ENCODE data around the gene CWC15.
A peak's percentile ranks its signal among the peaks of the same experiment; 100 is the strongest.

CWC15 gene

GRCh38 chr11:94946812-94947211, 26.5 kb downstream of the CWC15 start:
- Mint-ChIP-seq H3K9me3 (peaks cover 6% of the 10 kb centered on the region), H3K27me3 (ENCODE audit: low read depth) (peaks cover 10% of the 10 kb centered on the region), H3K4me3 (no peak overlapping the region), H3K36me3 (ENCODE audit: low read depth) (no peaks in the 10 kb centered on the region), H3K27ac (no peak overlapping the region), H3K4me1 (peaks cover 10% of the 10 kb centered on the region)
- TF ChIP-seq CTCF (IDR thresholded peaks at IDR 0.05; ENCODE audit: unreplicated experiment in 3 of 3): no peak

- H3K4me1 Mint-ChIP-seq: peaks cover 21% of the 10 kb centered on the region
- no peaks in the 10 kb centered on the region for H3K36me3 Mint-ChIP-seq (ENCODE audit: low read depth)
- no peak overlapping the region for H3K27ac Mint-ChIP-seq
- H3K9me3 Mint-ChIP-seq: no peaks in the 10 kb centered on the region
- H3K27me3 Mint-ChIP-seq (ENCODE audit: low read depth): peaks cover 7% of the 10 kb centered on the region
- no peak for TF ChIP-seq CTCF (IDR thresholded peaks at IDR 0.05; ENCODE audit: unreplicated experiment in 3 of 3)
- no peak overlapping the region for H3K4me3 Mint-ChIP-seq
Observed at GRCh38 chr11:94941131-94941530, 32.2 kb downstream of the CWC15 start.

GRCh38 chr11:94939346-94939745, 34.0 kb downstream of the CWC15 start:
- Mint-ChIP-seq H3K4me1 (peaks cover 31% of the 10 kb centered on the region), H3K9me3 (no peaks in the 10 kb centered on the region), H3K27me3 (ENCODE audit: low read depth) (peaks cover 10% of the 10 kb centered on the region), H3K27ac (peak overlapping the region; percentile 59 to 93 (median 71)), H3K36me3 (ENCODE audit: low read depth) (no peaks in the 10 kb centered on the region), H3K4me3 (no peak overlapping the region)
- no peak for TF ChIP-seq CTCF (IDR thresholded peaks at IDR 0.05; ENCODE audit: unreplicated experiment in 3 of 3)

DNA sequence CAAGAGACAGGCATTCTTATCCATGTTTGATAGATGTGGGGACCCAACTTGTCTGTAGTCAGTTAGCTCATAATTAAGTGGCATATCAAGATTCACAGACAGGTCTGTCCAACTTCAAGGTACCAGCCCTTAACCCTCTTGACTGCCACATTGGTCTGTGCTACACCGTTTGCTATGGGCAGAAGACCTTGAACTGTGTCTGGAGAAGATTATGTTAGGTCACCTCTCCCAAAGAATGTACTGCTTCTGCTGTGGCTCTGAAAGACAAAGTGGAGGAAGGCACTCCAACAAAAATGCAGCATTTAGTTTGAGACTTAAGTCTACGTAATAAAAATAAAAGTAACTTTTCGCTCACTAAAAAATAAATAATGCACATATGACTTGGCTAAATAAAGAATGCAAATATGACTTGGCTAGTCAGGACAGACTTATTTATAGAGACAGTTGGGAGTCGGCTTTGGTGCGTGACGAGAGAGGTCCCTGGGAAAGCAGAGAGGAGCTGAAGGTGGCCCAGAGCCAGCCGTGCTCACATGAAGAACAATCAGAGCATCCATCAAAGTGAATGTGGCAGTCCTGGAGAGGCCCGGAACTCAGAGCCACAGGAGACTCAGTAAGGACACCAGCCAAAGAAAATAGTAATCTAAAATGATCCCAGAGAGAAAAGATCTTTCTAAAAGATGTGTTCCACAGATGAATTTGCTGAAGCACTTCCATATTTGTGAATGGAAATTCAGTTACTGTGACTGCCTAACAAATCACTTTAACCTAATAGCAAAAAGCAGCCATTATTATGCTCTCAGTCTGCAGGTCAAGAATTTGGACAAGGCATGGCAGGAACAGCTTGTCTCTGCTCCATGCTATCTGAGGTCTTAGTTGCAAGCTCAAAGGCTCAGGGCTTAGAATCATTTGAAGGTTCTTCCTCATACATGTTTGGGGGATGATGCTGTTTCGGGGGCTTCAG, 35.0 kb downstream of the CWC15 start:
- peaks cover 3% of the 10 kb centered on the region for H3K27me3 Mint-ChIP-seq (ENCODE audit: low read depth)
- H3K27ac Mint-ChIP-seq: peak overlapping the region; percentile 59 to 93 (median 71)
- TF ChIP-seq CTCF (IDR thresholded peaks at IDR 0.05; ENCODE audit: unreplicated experiment in 3 of 3): no peak
- no peaks in the 10 kb centered on the region for H3K9me3 Mint-ChIP-seq
- H3K36me3 Mint-ChIP-seq (ENCODE audit: low read depth): no peaks in the 10 kb centered on the region
- H3K4me1 Mint-ChIP-seq: peaks cover 38% of the 10 kb centered on the region
- peak overlapping the region in 2 of 3 experiments; percentile 16 to 27 for H3K4me3 Mint-ChIP-seq

DNA sequence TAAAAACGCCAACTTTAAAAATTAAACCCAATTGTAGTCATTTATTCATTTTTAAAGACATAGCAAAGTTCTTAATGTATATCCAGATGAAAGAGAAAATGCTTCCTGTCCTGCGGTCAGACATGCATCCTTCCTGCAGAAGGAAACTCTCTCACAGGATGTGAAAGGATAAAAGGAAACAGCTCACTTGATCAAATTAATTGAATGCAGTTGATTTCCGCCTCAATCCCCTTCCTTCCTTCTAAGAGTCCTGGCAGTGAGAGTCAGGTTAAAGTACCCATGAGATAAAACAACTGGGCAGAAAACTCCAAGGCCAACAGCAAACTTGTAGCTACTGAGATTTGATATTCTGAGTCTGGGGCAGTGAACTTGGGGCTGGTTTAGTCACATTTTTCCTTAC, 38.5 kb downstream of the CWC15 start:
- H3K27ac Mint-ChIP-seq: peak overlapping the region in 2 of 3 experiments; percentile 30 to 67
- H3K9me3 Mint-ChIP-seq: no peaks in the 10 kb centered on the region
- peaks cover 7% of the 10 kb centered on the region for H3K27me3 Mint-ChIP-seq (ENCODE audit: low read depth)

More for the DNA sequence above, 38.5 kb downstream of the CWC15 start:
- peaks cover 33% of the 10 kb centered on the region for H3K4me1 Mint-ChIP-seq
- no peak overlapping the region for H3K4me3 Mint-ChIP-seq
- no peak for TF ChIP-seq CTCF (IDR thresholded peaks at IDR 0.05; ENCODE audit: unreplicated experiment in 3 of 3)
- H3K36me3 Mint-ChIP-seq (ENCODE audit: low read depth): no peaks in the 10 kb centered on the region
